Smooth muscle cell of the brain vasculature (primary cell): ENCODE results near the gene CEP83.

Experiments
- DNase-seq: peaks from one replicate; pipeline ENCODE4 v3.0.0-alpha.2; 2012; ENCODE audit warnings: low read depth, low spot score

The CEP83 gene

GRCh38 chr12:94305130-94305957, 154.3 kb downstream of the CEP83 start:
- DNase-seq = no peak

GRCh38 chr12:94304566-94305061, 155.1 kb downstream of the CEP83 start:
- no peak for DNase-seq

DNA sequence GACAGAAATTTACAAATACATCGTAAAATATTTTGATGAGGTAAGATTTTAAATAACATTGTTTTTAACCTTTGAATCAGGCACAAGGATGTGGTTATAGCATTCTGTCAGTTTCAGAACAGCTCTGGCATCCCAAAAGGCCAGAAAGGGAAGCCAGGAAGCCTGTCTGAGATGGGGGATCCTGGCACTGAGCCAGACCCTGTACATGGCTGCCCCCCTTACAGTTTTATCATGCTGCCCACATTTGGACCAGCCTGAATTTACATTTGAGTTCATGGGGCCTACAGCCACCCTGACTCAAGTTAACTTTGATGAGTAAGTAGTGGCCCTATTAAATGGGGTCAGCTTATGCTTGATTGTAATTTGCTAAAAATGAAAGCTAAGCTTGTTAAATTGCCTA, 155.7 kb downstream of the CEP83 start:
- no peak for DNase-seq

- no peak for DNase-seq
Measured at GRCh38 chr12:94299846-94300245, 159.8 kb downstream of the CEP83 start.

DNA sequence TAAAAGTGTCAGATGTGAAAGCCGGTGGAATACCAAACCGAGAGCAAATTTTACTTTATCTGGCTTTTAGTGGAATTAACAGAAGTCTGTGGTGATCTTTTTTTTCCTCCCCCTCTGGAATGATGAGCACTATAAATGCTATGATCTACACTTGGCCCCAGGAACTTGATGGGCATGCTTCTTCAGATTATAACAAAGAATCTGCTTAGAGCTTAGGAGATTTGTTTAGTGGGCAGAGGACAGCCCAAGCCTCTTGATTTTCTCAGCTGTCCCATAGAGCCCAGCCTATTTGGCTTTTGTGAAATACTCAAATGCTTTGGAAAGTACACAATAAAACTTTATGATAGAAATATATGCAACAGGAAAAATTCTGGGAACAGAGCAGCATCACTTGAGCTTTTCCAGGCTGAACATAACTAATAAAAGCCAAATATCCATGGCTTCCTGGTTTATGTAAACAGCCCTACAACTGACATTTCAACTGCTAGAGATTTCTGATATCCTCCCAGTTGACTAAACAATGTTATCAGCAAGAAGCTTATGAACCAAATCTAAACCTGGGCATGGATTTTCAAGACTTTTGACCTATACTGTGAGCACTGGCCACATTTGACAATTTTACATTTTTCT, 161.7 kb downstream of the CEP83 start:
- DNase-seq = no peak

- DNase-seq = no peak
Measured at GRCh38 chr12:94297096-94297699, 162.5 kb downstream of the CEP83 start.

DNA sequence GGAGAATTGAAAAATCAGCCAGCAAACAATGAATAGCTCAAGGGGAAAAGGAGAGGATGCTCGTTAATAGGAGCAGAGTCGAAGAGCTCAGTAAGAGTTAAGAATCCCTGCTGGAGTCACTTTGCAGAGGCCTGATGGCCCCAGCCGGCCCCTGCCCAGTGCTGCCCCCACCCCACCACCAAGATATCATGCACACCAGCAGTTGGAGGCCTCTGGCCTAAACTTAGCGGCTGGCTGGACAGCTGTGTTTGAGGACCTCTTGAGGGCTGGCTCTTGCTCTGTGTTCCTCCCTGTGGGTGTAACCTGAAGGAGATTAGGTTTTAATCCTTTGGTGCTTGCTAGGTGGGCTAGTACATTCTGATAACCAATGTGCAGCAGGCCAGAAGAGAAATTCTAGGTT, 169.3 kb downstream of the CEP83 start:
- no peak for DNase-seq

DNA sequence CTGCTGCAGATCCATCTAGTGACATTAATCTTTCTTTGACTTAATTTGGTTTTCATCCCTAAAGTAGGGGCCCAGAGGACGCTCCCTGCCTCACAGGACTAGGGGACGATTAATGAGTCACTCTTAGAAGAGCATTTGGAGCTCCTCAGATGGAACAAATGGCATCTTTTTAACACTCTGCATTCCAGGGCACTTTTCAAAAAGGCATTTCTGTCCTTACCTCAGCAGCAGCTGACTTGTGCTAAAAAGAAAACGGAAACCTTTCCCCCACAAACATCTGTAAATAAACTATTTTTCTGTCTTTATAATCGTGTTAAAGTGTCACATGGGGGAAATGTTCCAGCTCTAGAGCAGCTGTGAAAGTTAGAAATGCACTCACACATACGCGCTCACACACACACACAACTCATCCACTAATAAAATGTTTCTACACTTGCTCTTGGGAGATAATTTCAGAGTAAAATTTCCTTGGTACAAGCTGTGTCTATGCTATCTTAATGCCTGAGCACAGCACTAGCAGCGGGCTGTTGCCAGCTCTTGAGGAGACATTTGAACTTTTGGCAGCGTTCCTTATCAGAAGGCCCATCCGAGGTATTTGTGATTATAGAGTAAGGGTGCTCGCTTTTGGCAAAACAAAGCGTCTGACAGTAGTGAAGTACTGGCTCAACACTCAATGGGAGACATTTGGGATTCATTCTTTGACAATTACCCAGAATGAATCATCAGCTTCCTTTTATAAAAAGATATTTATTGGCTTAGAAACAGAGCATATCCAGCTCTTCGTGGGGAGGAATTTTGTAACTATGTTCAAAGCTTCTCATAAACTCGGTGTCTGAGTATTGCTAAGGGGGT, 170.0 kb downstream of the CEP83 start:
- no peak for DNase-seq

DNA sequence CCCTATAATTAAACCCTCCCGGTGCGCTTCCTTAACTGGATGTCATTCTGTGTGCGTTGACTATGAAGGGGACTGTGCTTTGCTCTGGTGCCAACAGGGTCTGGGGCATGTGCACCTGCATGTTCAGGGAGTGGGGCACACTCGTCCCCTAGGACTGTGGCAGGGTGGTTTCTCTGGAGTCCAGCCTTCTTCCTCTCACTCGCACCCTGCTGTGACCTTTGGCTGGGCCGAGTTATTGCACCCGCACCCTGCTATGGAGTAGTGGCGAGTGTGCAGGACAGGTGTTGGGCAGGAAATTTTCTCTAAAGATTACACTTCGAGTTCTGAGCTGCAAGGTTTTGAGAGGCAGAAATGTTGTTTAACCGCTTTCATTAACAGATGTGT, 172.4 kb downstream of the CEP83 start:
- DNase-seq = no peak

DNA sequence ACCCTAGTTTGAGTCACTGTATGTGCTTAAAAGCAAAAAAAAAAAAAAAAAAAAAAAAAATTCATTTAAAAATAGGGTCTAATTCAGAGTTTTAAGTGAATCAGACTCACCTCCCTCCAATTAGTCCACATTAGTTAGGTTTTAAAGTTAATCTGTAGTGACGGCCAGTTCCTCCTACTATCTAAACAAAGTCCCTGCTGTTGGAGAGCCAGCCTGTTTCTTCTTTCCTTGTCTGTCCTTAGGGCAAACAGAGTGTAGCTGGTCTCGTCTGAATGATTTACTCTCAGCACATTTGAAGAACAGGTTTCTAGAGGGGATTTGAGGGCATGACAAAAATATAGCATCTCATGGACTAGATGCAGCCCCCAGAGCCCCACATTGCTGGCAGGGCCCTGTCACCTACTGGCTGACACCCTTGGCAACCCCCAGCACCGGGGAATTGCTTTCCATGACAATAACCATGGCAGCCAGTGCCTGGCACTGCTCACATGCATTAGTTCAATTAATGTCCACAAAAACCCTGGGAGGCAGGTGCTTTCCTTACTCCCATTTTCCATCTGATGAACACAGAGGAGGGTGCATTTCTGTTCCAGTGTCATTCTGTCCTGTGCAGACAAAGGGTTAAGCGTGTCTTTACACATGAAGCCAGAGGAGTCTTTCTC, 173.0 kb downstream of the CEP83 start:
- DNase-seq = no peak

GRCh38 chr12:94285943-94286582, 173.6 kb downstream of the CEP83 start:
- DNase-seq = no peak

DNA sequence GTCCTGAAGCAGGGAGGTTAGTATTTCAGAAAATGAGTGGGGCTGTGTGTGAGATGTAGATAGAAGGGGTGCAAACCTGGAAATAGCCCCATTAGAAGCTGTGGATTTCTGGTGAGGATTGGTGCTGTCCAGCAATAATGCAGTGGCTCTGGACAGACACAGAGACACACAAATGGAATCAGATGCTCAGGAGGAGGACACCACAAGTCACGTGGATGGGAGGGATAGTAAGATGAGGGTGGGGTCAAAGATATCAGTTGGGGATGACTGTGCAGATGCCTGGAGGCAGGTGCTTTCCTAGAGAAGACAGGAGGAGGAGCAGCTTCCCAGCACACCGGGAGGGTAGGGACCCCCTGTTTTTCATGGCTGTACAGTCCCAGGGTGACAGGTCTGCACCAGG, 174.8 kb downstream of the CEP83 start:
- DNase-seq = no peak

DNA sequence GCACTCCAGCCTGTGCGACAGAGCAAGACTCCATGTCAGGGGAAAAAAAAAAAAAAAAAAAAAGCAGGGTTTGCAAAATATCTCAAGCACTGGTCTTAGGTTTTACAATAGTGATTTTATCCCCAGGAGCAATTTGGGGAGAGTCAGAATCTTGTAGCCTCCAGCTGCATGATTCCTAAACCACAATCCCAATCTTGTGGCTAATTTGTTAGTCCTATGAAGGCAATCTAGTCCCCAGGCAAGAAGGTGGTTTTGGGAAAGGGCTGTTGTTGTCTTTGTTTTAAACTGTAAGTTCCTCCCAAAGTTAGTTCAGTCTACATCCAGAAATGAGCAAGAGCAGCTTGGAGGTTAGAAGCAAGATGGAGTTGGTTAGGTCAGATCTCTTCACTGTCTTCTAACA, 175.6 kb downstream of the CEP83 start:
- no peak for DNase-seq

DNA sequence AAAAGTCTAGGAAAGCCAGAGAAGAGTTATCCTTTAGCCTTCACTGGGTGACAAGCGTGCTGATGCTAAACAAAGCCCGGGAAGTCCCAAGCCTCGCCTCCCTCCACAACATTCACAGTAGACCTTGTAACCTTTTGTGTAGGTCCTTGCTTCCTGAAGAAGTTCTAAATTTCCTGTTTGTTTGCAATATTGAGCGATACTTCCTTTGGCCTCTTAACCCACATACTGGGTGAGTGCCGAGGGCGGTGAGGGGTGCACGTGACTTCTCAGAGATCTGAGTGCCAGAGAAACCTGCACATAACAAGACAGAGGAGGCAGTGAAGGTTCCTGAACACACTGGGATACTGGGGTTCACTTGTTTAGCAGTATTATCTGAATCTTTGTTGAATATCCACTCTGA, 177.0 kb downstream of the CEP83 start:
- no peak for DNase-seq

GRCh38 chr12:94280063-94280462, 179.6 kb downstream of the CEP83 start:
- DNase-seq = no peak

GRCh38 chr12:94277426-94278000, 182.2 kb downstream of the CEP83 start:
- DNase-seq = no peak

DNA sequence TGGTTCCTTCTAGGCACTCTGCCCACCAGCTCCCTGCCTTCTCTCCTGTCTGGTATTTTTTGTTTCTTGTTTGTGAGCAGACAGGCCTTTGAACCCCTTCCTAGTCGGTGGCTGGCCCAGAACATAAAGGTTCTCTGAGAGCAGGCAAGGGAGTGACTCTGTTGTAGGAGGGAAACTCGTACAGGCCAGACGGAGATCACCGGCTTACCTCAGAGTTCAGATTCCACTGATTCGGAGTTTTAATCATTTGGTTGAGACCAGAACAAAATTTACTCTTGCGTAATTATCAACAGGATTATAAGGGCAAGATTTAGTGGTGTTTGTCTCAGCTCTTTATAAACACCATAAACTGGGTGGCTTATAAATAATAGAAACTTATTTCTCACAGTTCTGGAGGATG, 182.9 kb downstream of the CEP83 start:
- no peak for DNase-seq

- DNase-seq = no peak
Measured at GRCh38 chr12:94273272-94273671, 186.4 kb downstream of the CEP83 start.

DNA sequence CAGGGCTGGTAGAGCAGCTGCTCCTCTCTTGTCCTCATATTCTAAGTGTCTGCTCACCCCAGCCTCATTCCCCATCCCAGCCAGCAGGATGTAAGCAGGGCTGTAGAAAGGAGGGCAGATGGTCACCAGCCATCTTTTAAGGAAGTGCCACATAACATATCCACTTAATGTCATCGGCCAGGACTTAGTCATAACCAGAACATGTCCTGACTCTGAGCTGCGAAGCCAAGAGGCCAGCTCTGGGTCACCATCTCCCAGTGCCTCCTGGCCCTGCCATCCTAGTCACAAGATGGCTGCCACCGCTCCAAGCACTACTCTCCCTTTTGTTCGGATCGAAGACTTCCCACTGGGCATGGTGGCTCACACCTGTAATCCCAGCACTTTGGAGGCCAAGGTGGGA, 187.4 kb downstream of the CEP83 start:
- no peak for DNase-seq

DNA sequence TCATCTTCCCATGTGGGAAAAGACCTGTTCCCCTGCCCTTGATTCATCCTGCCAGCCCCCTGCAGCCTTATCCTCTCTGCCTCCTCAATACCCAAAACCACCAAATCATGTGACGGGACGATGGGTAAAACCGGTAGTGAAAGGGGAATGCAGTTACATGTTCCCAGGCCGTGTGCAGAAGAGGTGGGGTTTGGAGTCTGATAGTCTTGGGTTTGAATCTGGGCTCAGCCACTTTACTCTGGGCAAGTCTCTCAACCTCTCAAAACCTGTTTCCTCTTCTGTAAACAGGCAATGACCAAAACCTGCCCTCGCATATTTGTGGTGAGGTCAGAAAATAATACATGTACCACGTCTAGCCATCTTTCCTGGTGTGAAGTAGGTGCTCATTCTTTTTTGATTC, 188.3 kb downstream of the CEP83 start:
- DNase-seq = no peak
